Urothelium cell line (cell line): Measurements from ENCODE around the gene ANXA4.
A peak's percentile ranks its signal among the peaks of the same experiment; 100 is the strongest.
"Not testable (repeated sequence)": the region's sequence is repeated elsewhere in the genome, so short reads cannot be mapped to it uniquely, and the experiment has no call there.

ENCODE experiments used
- DNase-seq: peaks from one replicate; pipeline ENCODE4 v3.0.0; 2011; ENCODE audit warnings: low spot score, mixed read lengths
- FAIRE-seq: peaks from 2 replicates; lab custom pipeline; 2011; peaks lifted over from hg19 to GRCh38; lab: Jason Lieb, UNC

The ANXA4 gene

DNA sequence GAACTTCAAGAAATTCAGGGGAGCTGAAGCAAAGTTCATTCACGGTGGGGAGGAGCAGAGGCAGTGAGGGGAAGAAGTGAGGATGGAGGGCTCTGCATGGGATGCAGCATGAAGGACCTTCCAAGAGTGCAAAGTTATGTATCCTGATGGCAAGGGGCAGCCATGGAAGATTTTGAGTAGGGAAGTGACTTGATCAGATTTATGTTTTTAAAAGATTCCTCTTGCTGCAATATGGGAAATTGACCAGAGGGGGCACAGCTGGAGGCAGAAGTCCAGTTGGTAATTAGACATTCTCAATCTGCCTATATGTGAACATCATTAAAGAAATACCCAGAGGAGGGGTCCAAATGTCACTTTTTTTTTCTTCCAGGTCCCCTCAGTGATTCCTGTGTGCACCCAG lies 21.5 kb upstream of the ANXA4 start:
- no peak for FAIRE-seq
- peak; percentile 37 for DNase-seq

DNA sequence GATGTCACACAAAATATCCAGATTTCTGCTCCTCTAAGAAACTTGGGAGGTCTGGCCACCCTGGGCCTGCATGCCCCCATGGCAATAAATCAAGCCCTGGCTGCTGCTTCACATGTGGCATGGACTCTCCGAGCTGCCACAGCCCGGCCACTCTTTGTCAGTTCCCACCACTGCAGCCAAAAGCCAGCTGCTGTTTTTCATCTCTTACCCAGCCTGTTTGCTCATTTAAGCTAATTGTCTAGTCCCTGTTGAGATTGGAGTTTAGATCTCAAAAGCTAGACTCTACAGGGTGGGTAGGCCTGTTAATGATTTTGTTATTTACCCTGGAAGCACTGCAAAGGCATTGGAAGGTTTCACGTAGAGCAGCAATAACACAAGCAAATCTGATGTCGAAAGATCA lies 20.9 kb upstream of the ANXA4 start:
- no peak for DNase-seq
- FAIRE-seq = no peak

DNA sequence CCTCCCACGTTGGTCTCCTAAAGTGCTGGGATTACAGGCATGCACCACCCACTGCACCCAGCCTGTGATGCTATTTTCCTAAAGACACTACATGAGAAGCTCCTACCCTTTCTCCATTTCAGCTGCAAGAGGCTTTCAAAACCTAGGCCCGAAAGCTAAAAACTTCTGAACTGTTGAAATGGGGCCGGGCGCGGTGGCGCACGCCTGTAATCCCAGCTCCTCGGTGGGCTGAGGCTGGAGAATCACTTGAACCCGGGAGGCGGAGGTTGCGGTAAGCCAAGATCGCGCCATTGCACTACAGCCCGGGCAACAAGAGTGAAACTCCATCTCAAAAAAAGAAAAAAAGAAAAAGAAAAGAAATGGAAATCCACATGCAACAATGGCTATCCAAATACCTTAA lies 18.1 kb upstream of the ANXA4 start:
- FAIRE-seq = no peak

DNA sequence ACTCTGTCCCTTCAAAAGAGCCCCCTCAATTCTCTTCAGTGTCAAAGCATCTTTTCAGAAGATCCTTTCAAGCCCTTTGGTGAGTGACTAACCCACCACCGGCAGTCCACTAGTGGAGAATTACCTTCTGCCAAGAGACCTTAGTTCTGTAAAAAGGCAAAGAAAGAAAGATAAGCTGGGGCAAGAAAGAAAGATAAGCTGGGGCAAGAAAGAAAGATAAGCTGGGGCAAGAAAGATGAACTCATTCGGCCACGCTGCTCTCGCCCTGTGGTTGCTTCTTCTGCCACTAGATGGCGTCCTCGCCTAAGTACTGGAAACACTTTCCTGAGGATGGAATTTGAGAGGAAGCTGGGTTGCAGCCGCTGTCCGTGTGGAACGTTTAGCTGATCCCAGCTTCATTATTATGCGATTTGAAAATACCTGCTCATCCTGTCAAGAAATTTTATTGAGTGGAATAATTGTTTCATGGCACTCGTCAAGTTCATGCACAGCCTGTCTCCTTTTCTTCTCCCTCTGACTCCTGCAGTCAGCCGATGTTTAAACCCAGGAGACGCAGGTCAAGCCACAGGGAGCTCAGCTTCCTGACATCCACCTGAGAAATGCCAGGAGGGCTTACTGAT lies 17.3 kb upstream of the ANXA4 start:
- FAIRE-seq = peak; percentile 65

More for the DNA sequence above, 18.1 kb upstream of the ANXA4 start:
- no peak for DNase-seq

DNA sequence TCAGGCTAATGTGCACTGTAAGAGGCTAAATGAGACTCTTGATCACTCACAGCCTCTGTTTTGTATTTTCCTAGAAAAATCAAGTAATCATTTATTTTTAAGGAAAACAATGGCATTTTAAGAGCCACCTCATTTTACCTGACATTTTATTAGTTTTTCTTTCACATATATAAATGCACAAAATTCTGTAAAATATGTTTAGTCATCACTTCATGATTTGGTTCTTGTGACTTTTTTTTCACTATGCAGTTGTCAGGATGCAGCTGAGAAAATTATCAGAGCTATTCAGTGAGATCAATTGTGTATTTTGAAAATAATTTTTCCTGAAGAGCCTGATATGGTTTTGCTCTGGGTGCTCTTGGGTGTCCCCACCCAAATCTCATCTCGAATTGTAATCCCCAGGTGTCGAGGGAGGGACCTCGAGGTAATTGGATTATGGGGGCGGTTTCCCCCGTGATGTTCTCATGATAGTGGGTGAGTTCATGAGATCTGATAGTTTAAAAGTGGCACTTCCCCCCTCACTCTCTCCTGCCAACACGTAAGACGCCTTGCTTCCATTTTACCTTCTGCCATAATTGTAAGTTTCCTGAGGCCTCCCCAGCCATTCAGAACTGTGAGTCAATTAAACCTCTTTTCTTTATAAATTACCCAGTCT lies 16.1 kb upstream of the ANXA4 start:
- no peak for FAIRE-seq
- DNase-seq = no peak

More for the DNA sequence above, 17.3 kb upstream of the ANXA4 start:
- peak; percentile 84 for DNase-seq

DNA sequence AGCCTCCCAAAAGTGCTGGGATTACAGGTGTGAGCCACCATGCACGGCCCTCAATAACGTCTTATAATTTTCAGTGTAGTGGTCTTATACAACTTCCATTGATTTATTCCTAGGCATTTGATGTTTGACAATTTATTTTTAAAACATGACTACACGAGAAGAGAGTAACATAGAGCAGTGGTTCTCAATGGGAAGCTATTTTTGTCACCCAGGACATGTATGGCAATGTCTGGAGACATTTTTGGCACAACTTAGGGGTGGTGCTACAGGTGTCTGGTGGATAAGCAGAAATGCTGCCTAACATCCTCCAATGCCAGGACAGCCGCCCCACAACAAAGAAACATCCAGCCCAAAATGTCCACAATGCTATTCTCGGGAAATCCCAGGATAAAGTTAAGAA lies 12.7 kb upstream of the ANXA4 start:
- FAIRE-seq (no peak), DNase-seq (no peak)

DNA sequence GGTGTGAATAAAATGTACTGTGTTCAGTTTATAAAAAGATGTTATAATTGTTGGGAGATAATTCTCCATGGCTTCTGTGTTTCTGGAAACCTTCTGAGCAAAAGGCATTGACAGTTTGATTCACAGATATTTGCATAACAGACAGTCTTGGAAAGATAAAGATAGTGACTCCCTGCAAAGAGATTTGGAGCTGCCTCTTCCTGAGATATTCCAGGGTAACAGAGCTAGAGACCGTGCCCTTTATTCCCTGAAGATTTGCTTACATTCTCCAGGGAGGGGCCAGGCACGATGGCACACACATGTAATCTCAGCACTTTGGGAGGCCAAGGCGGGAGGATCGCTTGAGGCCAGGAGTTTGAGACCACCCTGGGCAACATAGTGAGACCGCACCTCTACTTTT lies 12.2 kb upstream of the ANXA4 start:
- DNase-seq (no peak), FAIRE-seq (no peak)

DNA sequence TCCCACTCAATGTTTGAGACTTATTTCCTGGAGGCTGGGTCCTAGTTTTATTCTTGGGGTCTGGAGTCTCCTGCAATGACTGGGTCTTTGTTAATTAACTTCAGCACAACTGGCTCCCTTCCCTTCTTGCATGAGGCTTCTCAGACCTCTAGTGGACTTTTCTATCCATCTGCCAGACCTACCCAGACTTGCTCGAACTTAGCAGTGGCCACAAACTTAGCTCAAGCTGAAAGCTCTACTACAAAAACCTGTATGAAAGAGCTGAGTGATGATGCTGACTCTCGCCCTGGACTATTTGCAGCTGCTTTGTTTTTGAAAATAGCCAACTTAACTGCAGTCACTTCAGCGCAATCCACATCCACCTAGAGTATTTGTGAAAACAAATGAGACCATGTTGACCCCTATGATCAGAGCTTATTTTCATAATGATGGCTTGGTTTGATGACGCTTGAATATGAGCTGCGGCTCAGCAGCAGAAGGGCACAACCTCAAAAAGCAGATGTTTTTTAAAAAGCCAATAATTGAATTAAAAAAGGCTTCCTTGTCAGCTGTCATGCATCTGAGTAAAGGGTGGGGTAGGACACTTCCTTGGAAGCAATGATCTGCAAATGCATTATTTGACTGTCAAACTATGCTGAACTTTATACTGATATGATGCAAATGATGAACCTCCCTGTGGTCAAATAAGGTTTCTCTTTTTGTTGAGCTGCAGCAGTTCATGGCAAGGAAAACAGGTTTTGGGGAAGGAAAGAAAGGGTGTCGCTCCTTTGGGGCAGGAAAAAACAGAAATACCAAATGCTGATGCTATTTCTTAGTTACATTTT lies 10.6 kb upstream of the ANXA4 start:
- DNase-seq (no peak), FAIRE-seq (no peak)

DNA sequence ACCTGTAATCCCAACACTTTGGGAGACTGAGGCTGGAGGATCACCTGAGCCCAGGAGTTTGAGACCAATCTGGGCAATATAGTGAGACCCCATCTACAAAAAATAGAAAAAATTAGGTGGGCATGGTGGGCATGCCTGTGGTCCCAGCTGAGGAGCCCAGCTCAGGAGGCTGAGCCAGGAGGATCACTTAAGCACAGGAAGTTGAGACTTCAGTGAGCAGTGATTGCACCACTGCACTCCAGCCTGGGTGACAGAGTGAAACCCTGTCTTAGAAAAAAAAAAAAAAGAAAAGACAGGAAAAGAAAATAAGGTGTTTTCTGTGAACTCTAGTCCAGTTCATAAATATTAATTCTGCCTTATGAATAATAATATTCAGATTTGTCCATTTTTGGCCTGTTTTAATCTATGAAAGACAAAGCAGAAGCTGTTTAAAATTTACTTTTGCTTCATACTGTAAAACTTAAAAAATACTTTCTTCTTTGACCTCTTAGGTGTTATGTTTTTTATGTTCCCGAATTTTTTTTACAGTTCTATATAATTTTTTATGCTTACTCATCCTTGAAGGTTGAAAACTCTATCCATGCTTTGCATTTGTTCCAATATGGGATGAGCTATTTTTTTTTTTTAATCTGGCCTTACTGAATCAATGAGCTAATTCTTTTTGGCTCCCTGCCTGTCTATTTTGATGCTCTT lies 8.4 kb upstream of the ANXA4 start:
- FAIRE-seq = no peak
- no peak for DNase-seq

DNA sequence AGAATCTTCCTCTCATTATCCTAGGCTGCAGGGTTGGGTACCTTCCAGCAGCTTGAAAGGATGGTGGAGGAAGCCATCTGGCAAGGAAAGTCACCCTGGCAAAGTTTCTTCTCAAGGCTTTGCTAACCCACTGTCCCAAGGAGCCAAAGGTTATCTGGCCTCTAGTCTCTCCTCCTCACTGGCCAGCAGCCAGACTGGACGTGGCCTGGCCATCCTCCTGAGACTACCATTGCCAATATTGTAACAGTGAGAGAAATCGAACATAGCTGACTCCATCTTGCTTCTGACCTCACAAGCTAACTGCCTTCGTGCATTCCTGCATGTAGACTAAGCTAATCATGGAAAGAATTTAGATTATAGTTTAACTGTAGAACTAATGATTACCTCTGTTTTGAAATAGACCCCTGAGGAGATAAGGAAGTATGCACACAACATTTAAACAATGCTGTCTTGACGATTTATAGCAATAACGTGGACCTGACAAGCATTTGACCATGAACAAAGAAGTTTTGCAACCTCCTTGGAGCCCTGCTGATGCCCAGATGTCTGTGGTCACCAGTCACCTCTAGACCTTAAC lies 7.8 kb upstream of the ANXA4 start:
- no peak for DNase-seq
- FAIRE-seq = no peak

DNA sequence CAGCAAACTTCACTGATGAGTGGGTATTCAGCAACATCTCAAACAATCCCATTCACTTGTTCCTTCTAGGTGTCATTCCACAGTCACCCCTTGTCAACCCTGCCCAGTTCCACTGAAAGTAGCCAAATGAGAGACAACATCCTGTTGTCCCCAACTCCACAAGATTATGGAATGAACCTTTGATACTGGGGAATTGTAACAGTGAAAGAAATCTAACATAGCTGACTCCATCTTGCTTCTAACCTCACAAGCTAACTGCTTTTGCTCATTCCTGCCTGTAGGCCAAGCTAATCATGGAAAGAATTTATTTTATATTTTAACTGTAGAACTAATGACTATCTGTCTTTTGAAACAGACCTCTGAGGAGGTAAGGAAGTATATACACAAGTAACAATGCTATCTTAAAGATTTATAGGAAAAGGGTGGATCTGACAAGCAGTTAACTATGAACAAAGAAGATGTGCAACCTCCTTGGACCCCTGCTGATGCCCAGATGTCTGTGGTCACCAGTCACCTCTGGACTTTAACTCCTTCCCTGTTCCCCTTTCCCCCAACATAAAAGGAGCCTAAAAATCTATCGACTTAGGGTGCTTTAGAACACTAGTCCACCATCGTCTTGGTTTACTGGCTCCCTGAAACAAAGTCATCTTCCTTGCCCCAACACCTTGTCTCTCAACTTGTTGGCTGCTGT lies 6.9 kb upstream of the ANXA4 start:
- FAIRE-seq = no peak
- DNase-seq = no peak

DNA sequence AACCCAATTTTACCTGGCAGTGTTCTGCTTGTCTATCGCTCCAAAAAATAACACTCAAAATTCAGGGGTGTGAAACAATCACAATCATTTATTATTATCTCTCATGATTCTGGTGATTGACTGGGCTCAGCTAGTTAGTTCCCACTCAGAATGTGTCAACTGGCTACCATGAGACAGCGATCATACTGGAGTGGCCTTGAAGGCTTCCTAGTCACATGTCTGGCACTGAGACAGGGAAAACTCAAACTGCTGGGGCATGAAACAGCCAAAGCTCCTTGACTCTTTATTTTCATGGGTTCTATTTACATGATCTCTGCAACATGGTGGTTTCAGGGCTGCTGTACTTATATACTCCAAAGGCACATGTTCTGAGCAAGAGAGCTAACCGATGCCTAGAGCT lies 6.2 kb upstream of the ANXA4 start:
- FAIRE-seq (no peak), DNase-seq (no peak)

DNA sequence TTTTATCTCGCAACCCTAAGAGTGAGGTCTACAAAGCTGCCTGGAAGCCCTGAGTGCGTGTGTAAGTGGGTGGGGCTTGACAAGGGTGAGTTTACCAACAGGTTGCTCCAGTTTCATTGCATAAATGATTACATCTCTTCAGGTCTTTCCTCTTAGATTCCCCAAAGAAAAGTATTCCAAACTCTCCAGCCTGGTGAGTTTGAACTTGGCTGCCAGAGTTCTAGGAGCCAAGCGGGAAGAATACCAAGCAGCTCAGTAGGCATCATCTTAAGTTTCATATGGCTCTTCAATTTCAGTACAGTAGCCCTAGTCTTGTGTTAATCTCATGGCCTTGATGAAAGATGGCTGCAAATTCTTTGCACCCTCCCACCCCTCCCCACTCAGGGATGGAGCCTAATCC lies 3.8 kb upstream of the ANXA4 start:
- DNase-seq, FAIRE-seq: not testable (repeated sequence)

DNA sequence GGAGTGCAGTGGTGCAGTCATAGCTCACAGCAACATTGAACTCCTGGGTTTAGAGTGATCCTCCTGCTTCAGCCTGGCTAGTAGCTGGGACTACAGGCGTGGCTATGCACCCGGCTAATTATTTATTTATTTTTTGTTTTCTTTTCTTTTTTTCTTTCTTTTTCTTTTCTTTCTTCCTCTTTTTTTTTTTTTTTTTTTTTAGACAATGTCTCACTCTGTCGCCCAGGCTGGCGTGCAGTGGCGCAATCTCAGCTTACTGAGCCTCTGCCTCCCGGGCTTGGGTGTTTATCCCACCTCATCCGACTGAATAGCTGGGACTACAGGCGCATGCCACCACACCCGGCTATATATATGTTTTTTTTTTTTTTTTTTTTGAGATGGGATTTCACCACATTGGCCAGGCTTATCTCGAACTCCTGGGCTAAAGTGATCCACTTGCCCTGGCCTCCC lies 1.4 kb upstream of the ANXA4 start:
- DNase-seq = no peak

DNA sequence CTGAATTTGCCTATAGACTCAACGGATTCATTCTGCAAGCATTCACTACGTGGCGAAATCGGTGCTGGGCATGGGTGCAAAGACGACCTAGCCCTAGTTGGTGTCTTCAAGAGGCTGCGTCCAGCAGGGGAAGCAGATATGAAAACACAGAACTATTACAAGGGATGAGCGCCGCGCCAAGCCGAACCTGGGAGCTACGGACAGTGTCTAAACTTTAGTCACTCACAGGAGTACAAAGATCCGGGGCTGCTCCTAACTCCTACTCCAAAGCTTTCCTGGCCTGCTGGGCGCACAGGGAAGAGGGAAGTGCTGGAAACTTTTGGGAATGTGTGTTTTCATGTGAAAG lies 732 bp upstream of the ANXA4 start:
- no peak for FAIRE-seq

More for the DNA sequence above, 1.4 kb upstream of the ANXA4 start:
- FAIRE-seq = no peak

DNA sequence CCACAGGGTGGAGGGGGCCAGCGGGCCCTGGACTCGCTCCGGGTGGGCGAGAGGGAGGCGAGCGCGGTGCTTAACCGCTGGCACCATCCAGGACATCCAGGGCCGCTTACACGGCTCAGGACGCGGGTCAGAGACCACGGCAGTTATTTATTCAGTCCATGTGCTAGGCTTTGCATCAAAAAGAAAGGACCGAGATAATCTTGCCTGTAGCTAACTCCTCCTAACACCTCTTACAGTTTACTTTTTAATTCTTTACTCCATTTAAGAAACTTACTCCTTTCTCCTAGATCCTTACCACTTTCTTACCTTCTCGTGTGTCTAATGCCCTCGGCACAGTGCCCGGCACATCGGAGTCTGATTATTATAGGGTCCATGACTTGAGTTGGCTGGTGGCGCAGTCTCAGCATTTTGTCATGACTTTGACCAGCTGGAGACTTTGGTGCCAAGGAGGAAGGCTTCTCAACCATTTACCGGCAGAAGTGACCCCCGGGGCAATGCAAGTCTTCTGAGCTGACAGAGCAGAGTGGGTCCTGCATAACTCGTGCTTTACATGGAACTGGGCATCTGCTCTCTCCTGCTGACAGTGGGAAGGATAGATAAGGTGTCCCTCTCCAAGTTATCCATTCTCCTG lies 503 bp downstream of the ANXA4 start:
- FAIRE-seq (no peak), DNase-seq (peak; percentile 23)

More for the DNA sequence above, 732 bp upstream of the ANXA4 start:
- DNase-seq = peak; percentile 80

DNA sequence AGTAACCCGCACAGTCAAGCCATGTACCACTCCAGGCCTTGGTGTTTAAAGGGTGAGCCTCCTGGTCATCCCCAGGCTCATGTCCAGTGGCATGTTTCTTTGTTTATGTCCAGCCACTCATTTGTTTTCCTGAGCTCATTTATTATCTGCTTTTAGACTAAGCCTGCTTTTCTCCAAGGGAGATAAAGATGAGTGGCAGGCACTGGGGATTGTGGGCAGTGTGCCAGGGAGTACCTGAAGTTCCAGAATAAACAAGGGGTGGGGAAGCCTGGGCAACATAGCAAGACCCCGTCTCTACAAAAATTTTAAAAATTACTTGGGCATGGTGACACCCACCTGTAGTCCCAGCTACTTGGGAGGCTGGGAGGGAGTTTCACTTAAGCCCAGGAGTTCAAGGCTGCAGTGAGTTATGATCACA lies 1.9 kb downstream of the ANXA4 start:
- no peak for FAIRE-seq
- no peak for DNase-seq

DNA sequence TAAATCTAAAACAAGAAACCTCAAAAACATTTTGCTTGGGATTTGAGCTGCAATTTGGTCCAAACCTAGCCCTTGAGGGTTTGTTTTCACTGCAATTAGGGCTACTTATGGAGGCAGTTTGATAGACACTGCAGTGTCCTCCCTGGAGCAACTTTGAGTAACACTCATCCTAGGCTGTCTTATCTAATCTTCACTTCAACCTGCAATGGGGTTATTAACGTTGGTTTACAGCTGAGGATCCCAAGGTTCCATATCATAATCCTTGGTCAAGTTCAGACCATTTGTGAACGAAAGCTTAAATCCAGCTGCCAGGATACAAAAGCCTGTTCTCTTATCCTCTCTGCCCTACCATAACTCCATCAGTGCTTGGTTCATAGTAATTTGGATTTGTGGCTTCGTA lies 2.5 kb downstream of the ANXA4 start:
- DNase-seq (no peak), FAIRE-seq (no peak)

DNA sequence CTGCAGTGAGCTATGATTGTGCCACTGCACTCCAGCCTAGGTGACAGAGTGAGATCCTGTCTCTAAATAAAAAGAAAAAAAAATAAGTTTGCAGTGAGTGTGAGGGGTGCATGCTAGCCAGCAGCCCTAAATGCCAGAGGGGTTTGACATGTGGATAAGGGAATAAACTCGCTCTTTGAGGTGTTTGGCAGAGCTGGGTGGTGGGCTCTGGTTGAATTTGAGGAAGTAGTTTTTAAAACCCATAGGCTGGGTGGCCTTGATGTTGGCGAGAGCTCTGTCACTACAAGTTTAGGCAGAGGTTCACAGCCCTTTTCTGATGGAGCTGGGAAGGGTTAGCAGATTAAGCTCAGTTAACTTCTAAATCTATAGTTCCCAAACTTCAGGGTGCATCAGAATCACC lies 3.1 kb downstream of the ANXA4 start:
- no peak for DNase-seq
- FAIRE-seq = no peak

DNA sequence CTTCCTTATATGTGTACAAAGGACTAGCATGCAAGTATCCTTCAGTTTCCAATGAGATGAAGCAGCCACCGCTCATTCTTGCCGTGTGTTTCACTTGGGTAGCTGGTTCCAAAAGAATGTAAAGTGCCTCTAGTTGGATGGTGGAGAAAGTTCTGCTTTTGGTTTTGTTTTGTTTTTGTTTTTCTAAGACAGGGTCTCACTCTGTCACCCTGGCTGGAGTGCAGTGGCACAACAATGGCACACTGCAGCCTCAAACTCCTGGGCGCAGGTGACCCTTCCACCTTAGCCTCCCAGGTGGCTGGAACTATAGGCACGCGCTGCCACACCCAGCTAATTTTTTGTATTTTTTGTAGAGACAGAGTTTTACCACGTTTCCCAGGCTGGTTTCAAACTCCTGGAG lies 8.3 kb downstream of the ANXA4 start:
- DNase-seq = no peak

More for the DNA sequence above, 8.3 kb downstream of the ANXA4 start:
- FAIRE-seq = no peak
